Right lobe of liver (tissue), 6 donors: ENCODE results near the gene SCAMP4. TPM values are rescaled to one million over a fixed set of nuclear protein-coding genes. Genes with fewer than 3 reads are reported as not detected.

Experiments
- ATAC-seq, 4 donors: fragments of 200-7000 bp; cut with Tn5 transposase; one replicate each; pipeline ENCODE4 v1.9.1; 2020; ENCODE audit warnings: mild to moderate bottlenecking in 4 of 4, moderate library complexity in 4 of 4
- DNase-seq, 3 donors: peaks; one replicate each; pipeline ENCODE4 v3.0.0-alpha.2; 2020
- H3K27ac ChIP-seq, 3 donors: fragments of 200-600 bp; one replicate each; pipeline ENCODE4 v1.8.0; 2022
- H3K27me3 ChIP-seq, 2 donors: fragments of 200-600 bp; one replicate each; pipeline ENCODE4 v1.8.0; 2022
- H3K36me3 ChIP-seq, 4 donors: fragments of 200-600 bp; sonication (generic) in 1 of 4; one replicate each; pipeline versions ENCODE4 v1.5.1 to v1.8.0; 2017 to 2022; ENCODE audit warnings: control low read depth in 1 of 4
- H3K4me1 ChIP-seq, 4 donors: fragments of 200-600 bp; sonication (generic) in 1 of 4; one replicate each; pipeline versions ENCODE4 v1.5.1 to v1.8.0; 2017 to 2022; ENCODE audit warnings: control low read depth in 1 of 4
- H3K4me3 ChIP-seq, 3 donors: fragments of 200-600 bp; one replicate each; pipeline ENCODE4 v1.8.0; 2022
- H3K9me3 ChIP-seq, 4 donors: fragments of 200-600 bp; sonication (generic) in 1 of 4; one replicate each; pipeline versions ENCODE4 v1.5.1 to v1.8.0; 2017 to 2022; ENCODE audit warnings: control low read depth in 1 of 4
- CTCF ChIP-seq, 4 donors: fragments of 200-600 bp in 3 of 4; fragments of 450-650 bp in 1 of 4; IDR thresholded peaks; one replicate each; pipeline versions ENCODE4 v1.5.1 to v1.8.0; 2016 to 2022; ENCODE audit warnings: antibody characterized with exemption in 4 of 4, mild to moderate bottlenecking in 2 of 4
- POLR2A ChIP-seq: fragments of 450-650 bp; IDR thresholded peaks from one replicate; pipeline ENCODE4 v1.6.1; 2017; ENCODE audit warnings: antibody characterized with exemption, mild to moderate bottlenecking
- WGBS: methylation state at CpG from one replicate; pipeline ENCODE4 v1.1.6; 2018; ENCODE audit warnings: low coverage, low lambda C conversion rate; ENCODE audit not compliant: insufficient coverage; ENCODE audit errors: missing lambda C conversion rate; 5-methylcytosine and 5-hydroxymethylcytosine counted together
- intact Hi-C, 2 donors: fragments of 100-400 bp; cut with DNase I; formaldehyde crosslinking; loops; one replicate each; pipeline versions ENCODE4 v1.11.2 to v1.14.1; 2022
- total RNA-seq, 6 experiments: library from RNA; depleted of rRNA in 2 of 6; stranded (reverse); fragments of >200 nt in 2 of 6; fragmentation: NEBNext Ultra II Directional in 3 of 6; extraction: Animal tissue kit (Norgen Biotek cat#: 25700) in 3 of 6; gene quantifications; one replicate each; pipeline versions ENCODE4 v1.1.0 to v1.2.4, GENCODE V29; 2016 to 2023
- donor health status: DM: no; HTN: yes; CAD: no.
- donor health status: DM: no; HTN: no; CAD: no.
- donor health status: DM: no; HTN: no; CAD: no.
- donor health status: DM: no; HTN: yes; CAD: no.
- donor health status: DM: no; HTN: yes; CAD: no.

SCAMP4 gene
- total RNA-seq, 6 experiments from 2014 or later, result 22.1 to 60.6 (median 24.4) TPM

- Histone ChIP-seq H3K4me1 (no peaks in the 10 kb centered on the region), H3K4me3 (no peak overlapping the region), H3K9me3 (no peaks in the 10 kb centered on the region), H3K27me3 (no peaks in the 10 kb centered on the region), H3K27ac (no peak overlapping the region), H3K36me3 (no peaks in the 10 kb centered on the region)
- no peak for TF ChIP-seq POLR2A
- no peak for TF ChIP-seq CTCF (IDR thresholded peaks at IDR 0.05)
- WGBS, result 33% methylated on average over 2 of the region's 34 CpGs
- no peak for DNase-seq
- intact Hi-C loops, result loop anchor here in 1 of 2 donors (5.0 kb wide), 1 partner anchor 65 kb away; no protein-coding TSS in a partner anchor
- ATAC-seq, result no peak
Observed at GRCh38 chr19:1947651-1948209, 42.5 kb downstream of the SCAMP4 start.

GRCh38 chr19:1949304-1950101 lies 44.3 kb downstream of the SCAMP4 start:
- DNase-seq (no peak), ATAC-seq (no peak)
- TF ChIP-seq CTCF (IDR thresholded peaks at IDR 0.05) (no peak), POLR2A (no peak)
- Histone ChIP-seq H3K4me1 (no peaks in the 10 kb centered on the region), H3K36me3 (no peaks in the 10 kb centered on the region), H3K9me3 (no peaks in the 10 kb centered on the region), H3K4me3 (no peak overlapping the region), H3K27ac (no peak overlapping the region), H3K27me3 (no peaks in the 10 kb centered on the region)
- intact Hi-C loops, result loop anchor here in 1 of 2 donors (5.0 kb wide), 1 partner anchor 63 kb away; no protein-coding TSS in a partner anchor
- 87% methylated on average over 16 of the region's 44 CpGs for WGBS

GRCh38 chr19:1950640-1951039 lies 45.4 kb downstream of the SCAMP4 start:
- Histone ChIP-seq H3K27ac (no peak overlapping the region), H3K4me1 (no peaks in the 10 kb centered on the region), H3K4me3 (no peak overlapping the region), H3K9me3 (no peaks in the 10 kb centered on the region), H3K36me3 (no peaks in the 10 kb centered on the region), H3K27me3 (no peaks in the 10 kb centered on the region)
- DNase-seq (no peak), ATAC-seq (no peak)
- WGBS, result 100% methylated on average over 1 of the region's 16 CpGs
- intact Hi-C loops, result no loop called here
- TF ChIP-seq POLR2A (no peak), CTCF (IDR thresholded peaks at IDR 0.05) (no peak)

DNA sequence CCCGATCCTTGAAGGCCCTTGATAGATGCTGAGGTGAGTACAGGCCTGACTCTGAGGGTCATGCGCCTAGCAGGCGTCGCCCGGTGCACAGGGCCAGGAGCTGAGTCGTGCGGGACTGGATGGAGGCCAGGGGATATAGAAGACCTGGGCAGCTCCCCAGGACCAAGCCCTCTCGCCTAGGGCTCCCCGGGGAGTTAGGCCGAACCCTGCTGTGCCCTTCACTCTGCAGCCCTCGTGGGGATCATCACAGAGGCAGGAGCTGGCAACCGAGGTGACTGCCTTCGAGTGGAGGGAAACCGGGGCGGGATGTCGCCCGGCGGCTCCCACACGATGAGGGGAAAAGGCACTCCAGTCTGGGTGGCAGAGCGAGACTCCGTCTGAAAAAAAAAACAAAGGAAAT lies 47.4 kb downstream of the SCAMP4 start:
- Histone ChIP-seq H3K27me3 (no peaks in the 10 kb centered on the region), H3K9me3 (no peaks in the 10 kb centered on the region), H3K4me1 (no peaks in the 10 kb centered on the region), H3K4me3 (no peak overlapping the region), H3K27ac (no peak overlapping the region), H3K36me3 (no peaks in the 10 kb centered on the region)
- intact Hi-C loops, result no loop called here
- no peak for ATAC-seq
- TF ChIP-seq CTCF (IDR thresholded peaks at IDR 0.05), result no peak
- no peak for TF ChIP-seq POLR2A
- no peak for DNase-seq
- 90% methylated on average over 12 of the region's 21 CpGs for WGBS
